ENCODE measurements around the gene CLDN19.

DNA sequence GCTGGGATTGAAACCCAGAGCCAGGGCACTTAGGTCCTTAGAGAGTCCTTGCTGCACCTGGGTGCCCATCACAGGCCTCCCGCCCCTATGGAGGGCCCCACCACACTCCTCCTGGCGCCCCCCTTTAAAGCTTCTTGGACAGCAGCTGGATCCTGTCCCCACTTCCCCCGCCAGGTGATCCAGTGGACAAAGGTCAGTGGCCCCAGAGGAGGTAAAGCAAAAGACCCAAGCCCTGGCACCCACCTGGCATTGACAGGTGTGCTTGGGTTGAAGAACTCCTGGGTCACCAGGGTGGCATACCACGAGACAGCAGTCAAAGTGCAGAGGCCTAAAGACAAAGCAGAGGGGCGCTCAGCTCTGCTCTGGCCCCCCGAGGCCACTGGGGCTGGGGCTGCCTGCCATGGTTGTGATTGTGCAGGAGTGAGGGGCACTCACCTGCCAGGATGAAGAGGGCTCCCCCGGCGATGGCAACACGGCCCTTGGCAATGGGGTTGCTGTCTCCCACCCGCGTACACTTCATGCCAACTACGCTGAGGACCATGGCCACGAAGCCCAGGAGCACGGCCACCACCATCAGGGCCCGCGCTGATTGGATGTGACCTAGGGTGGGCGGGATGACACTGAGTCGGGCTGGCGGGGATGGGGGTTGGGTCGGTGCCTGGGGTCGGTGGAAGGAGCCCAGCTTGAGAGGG lies 1.9 kb downstream of the CLDN19 start:
- TF ChIP-seq, protein P1, sequence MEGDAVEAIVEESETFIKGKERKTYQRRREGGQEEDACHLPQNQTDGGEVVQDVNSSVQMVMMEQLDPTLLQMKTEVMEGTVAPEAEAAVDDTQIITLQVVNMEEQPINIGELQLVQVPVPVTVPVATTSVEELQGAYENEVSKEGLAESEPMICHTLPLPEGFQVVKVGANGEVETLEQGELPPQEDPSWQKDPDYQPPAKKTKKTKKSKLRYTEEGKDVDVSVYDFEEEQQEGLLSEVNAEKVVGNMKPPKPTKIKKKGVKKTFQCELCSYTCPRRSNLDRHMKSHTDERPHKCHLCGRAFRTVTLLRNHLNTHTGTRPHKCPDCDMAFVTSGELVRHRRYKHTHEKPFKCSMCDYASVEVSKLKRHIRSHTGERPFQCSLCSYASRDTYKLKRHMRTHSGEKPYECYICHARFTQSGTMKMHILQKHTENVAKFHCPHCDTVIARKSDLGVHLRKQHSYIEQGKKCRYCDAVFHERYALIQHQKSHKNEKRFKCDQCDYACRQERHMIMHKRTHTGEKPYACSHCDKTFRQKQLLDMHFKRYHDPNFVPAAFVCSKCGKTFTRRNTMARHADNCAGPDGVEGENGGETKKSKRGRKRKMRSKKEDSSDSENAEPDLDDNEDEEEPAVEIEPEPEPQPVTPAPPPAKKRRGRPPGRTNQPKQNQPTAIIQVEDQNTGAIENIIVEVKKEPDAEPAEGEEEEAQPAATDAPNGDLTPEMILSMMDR (IDR thresholded peaks at IDR 0.05), result no peak
- TF ChIP-seq ZFX (IDR thresholded peaks at IDR 0.05; ENCODE audit: borderline replicate concordance), result no peak
